IMR-90 (cell line): Measurements from ENCODE around the gene MYO9A. TPM values are rescaled to one million over a fixed set of nuclear protein-coding genes. Genes with fewer than 3 reads are reported as not detected.

Source experiments
- ATAC-seq: fragments of 200-7000 bp; cut with Tn5 transposase; 2 replicates; pipeline ENCODE4 v1.9.1; 2020; ENCODE audit warnings: low read depth, mild to moderate bottlenecking, moderate library complexity
- BruUV-seq: library from RNA; stranded (reverse); fragments of 400-500 nt; replicated peaks from 2 replicates; lab custom pipeline; 2021; lab: Mats Ljungman, UMichigan
- CTCF ChIA-PET: fragments of 300-600 bp; formaldehyde crosslinking; extraction: SDS; loops from one replicate; lab custom pipeline; 2021; ENCODE audit warnings: antibody characterized with exemption; lab: Yijun Ruan, JAX
- POLR2A ChIA-PET: fragments of 300-600 bp; sonication (Branson Sonifier 250); formaldehyde crosslinking; loops from one replicate; lab custom pipeline; 2022; ENCODE audit warnings: antibody characterized with exemption; ENCODE audit not compliant: unreplicated experiment; lab: Charles Lee
- DNase-seq: peaks from one replicate; pipeline ENCODE4 v3.0.0; 2013
- H2AFZ ChIP-seq: replicated peaks from 2 replicates; pipeline ENCODE3; 2013; ENCODE audit warnings: low read length, mild to moderate bottlenecking; ENCODE audit not compliant: poor library complexity
- H2AK5ac ChIP-seq: 2 replicates; pipeline ENCODE4 v1.6.1; 2013; ENCODE audit warnings: low read depth, low read length, inconsistent platforms
- H2AK9ac ChIP-seq: replicated peaks from 2 replicates; pipeline ENCODE3; 2013; ENCODE audit warnings: mild to moderate bottlenecking, low read depth, low read length, moderate library complexity; ENCODE audit not compliant: poor library complexity
- H2BK120ac ChIP-seq: 2 replicates; pipeline ENCODE4 v1.6.1; 2013; ENCODE audit warnings: low read depth, low read length, inconsistent platforms
- H2BK15ac ChIP-seq: 3 replicates; pipeline ENCODE4 v1.6.1; 2013; ENCODE audit warnings: low read depth, low read length, inconsistent platforms
- H2BK20ac ChIP-seq: 2 replicates; pipeline ENCODE4 v1.6.1; 2013; ENCODE audit warnings: low read depth, mild to moderate bottlenecking, inconsistent platforms, low read length, moderate library complexity
- H2BK5ac ChIP-seq: 2 replicates; pipeline ENCODE4 v1.6.1; 2013; ENCODE audit warnings: mild to moderate bottlenecking, low read depth, low read length, inconsistent platforms; ENCODE audit not compliant: poor library complexity, severe bottlenecking
- H3K14ac ChIP-seq: replicated peaks from 2 replicates; pipeline ENCODE4 v1.6.1; 2013; ENCODE audit warnings: low read depth, low read length, inconsistent platforms
- H3K18ac ChIP-seq: 2 replicates; pipeline ENCODE4 v1.6.1; 2013; ENCODE audit warnings: low read depth, low read length, control low read depth
- H3K23ac ChIP-seq: 2 replicates; pipeline ENCODE4 v1.6.1; 2013; ENCODE audit warnings: low read depth, low read length, inconsistent platforms
- H3K27ac ChIP-seq: 2 replicates; pipeline ENCODE4 v1.5.1; 2013; ENCODE audit warnings: mild to moderate bottlenecking, control low read depth, low read length; ENCODE audit not compliant: insufficient read depth
- H3K27me3 ChIP-seq: 2 replicates; pipeline ENCODE4 v1.6.1; 2013; ENCODE audit warnings: low read length; ENCODE audit not compliant: control insufficient read depth, insufficient read depth
- H3K36me3 ChIP-seq: 2 replicates; pipeline ENCODE4 v1.6.1; 2013; ENCODE audit warnings: low read length, mixed read lengths; ENCODE audit not compliant: control insufficient read depth, insufficient read depth
- H3K4ac ChIP-seq: 2 replicates; pipeline ENCODE4 v1.6.1; 2013; ENCODE audit warnings: low read depth, low read length, inconsistent platforms
- H3K4me1 ChIP-seq: 2 replicates; pipeline ENCODE4 v1.6.1; 2013; ENCODE audit warnings: low read length, mixed read lengths; ENCODE audit not compliant: control insufficient read depth, insufficient read depth
- H3K4me2 ChIP-seq: 2 replicates; pipeline ENCODE4 v1.6.1; 2013; ENCODE audit warnings: low read depth, mild to moderate bottlenecking, control low read depth, low read length, moderate library complexity
- H3K4me3 ChIP-seq: 2 replicates; pipeline ENCODE4 v1.5.1; 2013; ENCODE audit warnings: low read depth, mild to moderate bottlenecking, control low read depth, low read length, moderate library complexity; ENCODE audit not compliant: insufficient read depth
- H3K56ac ChIP-seq: 2 replicates; pipeline ENCODE4 v1.6.1; 2013; ENCODE audit warnings: low read length, inconsistent platforms; ENCODE audit not compliant: insufficient read depth; ENCODE audit errors: extremely low read depth
- H3K79me1 ChIP-seq, 2 experiments: 2 replicates each; pipeline ENCODE4 v1.6.1; 2013; ENCODE audit warnings: low read length in 2 of 2, inconsistent platforms in 1 of 2, low read depth in 1 of 2
- H3K9ac ChIP-seq: 2 replicates; pipeline ENCODE4 v1.6.1; 2013; ENCODE audit warnings: low read depth, low read length, control low read depth
- H3K9me1 ChIP-seq: 2 replicates; pipeline ENCODE4 v1.6.1; 2013; ENCODE audit warnings: low read length, inconsistent platforms; ENCODE audit not compliant: insufficient read depth
- H3K9me3 ChIP-seq: 2 replicates; pipeline ENCODE4 v1.6.1; 2013; ENCODE audit warnings: low read length; ENCODE audit not compliant: control insufficient read depth, insufficient read depth
- H4K20me1 ChIP-seq: 2 replicates; pipeline ENCODE4 v1.6.1; 2013; ENCODE audit warnings: low read length, inconsistent platforms; ENCODE audit not compliant: insufficient read depth
- H4K5ac ChIP-seq: 2 replicates; pipeline ENCODE4 v1.6.1; 2013; ENCODE audit warnings: mild to moderate bottlenecking, low read depth, low read length, control low read depth
- H4K8ac ChIP-seq, 2 experiments: 2 replicates each; pipeline ENCODE4 v1.6.1; 2013; ENCODE audit warnings: low read depth in 2 of 2, low read length in 2 of 2, control low read depth in 1 of 2, inconsistent platforms in 1 of 2
- H4K91ac ChIP-seq: 2 replicates; pipeline ENCODE4 v1.6.1; 2013; ENCODE audit warnings: low read depth, low read length, inconsistent platforms; ENCODE audit not compliant: insufficient read depth
- BHLHE40 ChIP-seq: fragments of 150-350 bp; IDR thresholded peaks from 2 replicates; pipeline ENCODE4 v1.6.1; 2016; ENCODE audit warnings: mild to moderate bottlenecking, low read depth, low read length
- CEBPB ChIP-seq: IDR thresholded peaks from 2 replicates; pipeline ENCODE4 v1.6.1; 2012; ENCODE audit warnings: low read depth, low read length, improper control_type of control experiment
- CHD1 ChIP-seq: IDR thresholded peaks from 2 replicates; pipeline ENCODE4 v1.6.1; 2012; ENCODE audit warnings: low read depth, low read length, improper control_type of control experiment
- MAZ ChIP-seq: IDR thresholded peaks from 2 replicates; pipeline ENCODE4 v1.6.1; 2012; ENCODE audit warnings: low read depth, mild to moderate bottlenecking, low read length, improper control_type of control experiment, moderate library complexity, borderline replicate concordance
- NFE2L2 ChIP-seq: fragments of 150-350 bp; IDR thresholded peaks from 2 replicates; pipeline ENCODE4 v1.6.1; 2016; ENCODE audit warnings: low read depth, mild to moderate bottlenecking, low read length
- POLR2A ChIP-seq: IDR thresholded peaks from 2 replicates; pipeline ENCODE4 v1.6.1; 2012; ENCODE audit warnings: mild to moderate bottlenecking, low read depth, low read length
- WGBS, 2 experiments: methylation state at CpG; one replicate each; pipeline versions ENCODE4 v1.1.5 to v1.1.7; 2013; ENCODE audit warnings: missing lambda C conversion rate in 2 of 2; ENCODE audit not compliant: insufficient read length in 1 of 2; ENCODE audit errors: extremely low coverage in 2 of 2; 5-methylcytosine and 5-hydroxymethylcytosine counted together
- dilution Hi-C: fragments of 300-500 bp; cut with HindIII; formaldehyde crosslinking; loops from one replicate; pipeline ENCODE4 v1.14.3; 2018; ENCODE audit warnings: low sequenced_read_pairs; ENCODE audit not compliant: unreplicated experiment
- in situ Hi-C: fragments of 300-500 bp; cut with MboI; formaldehyde crosslinking; loops from 3 replicates; pipeline ENCODE4 v1.14.3; 2019; ENCODE audit warnings: low sequenced_read_pairs, inconsistent platforms, mixed read lengths
- intact Hi-C: fragments of 100-400 bp; cut with micrococcal nuclease; formaldehyde crosslinking; loops from 2 replicates; pipeline ENCODE4 v1.10.0; 2022
- polyA plus RNA-seq, 3 experiments: library from polyadenylated mRNA; depleted of rRNA; stranded (reverse); fragments of >200 nt; gene quantifications; 2 replicates each; pipeline ENCODE4 v1.2.3, GENCODE V29; 2012; ENCODE audit warnings: low replicate concordance in 1 of 3
- total RNA-seq: library from RNA; depleted of rRNA; stranded (reverse); fragments of >200 nt; gene quantifications from 2 replicates; pipeline ENCODE4 v1.2.3, GENCODE V29; 2012
- TF ChIP-seq, protein P1 (sequence below): conservative IDR thresholded peaks from 2 replicates; pipeline ENCODE4 v1.5.1; 2012; ENCODE audit warnings: mild to moderate bottlenecking, low read depth, low read length, improper control_type of control experiment
- TF ChIP-seq, protein P2 (sequence below): fragments of 150-350 bp; IDR thresholded peaks from 2 replicates; pipeline ENCODE4 v1.6.1; 2017; ENCODE audit warnings: mild to moderate bottlenecking, antibody characterized with exemption, low read length, low read depth

Gene MYO9A
- total and polyA plus RNA-seq, 2 of the 4 experiments (the other 2 are of a cell fraction): 6.0 to 49.5 TPM

DNA sequence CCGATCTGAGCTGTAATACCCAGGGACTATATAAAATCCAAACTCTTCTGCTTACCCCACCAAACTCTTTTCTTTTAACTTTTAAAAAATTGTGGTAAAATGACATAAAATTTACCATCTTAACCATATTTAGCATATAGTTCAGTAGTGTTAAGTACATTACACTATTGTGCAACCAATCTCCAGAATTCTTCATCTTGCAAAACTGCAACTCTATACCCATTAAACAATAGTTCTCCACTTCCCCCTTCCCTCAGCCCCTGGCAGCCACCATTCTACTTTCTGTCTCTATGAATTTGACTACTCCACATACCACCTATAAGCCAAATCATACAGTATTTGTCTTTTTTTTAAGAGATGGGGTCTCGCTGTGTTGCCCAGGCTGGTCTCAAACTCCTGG, 39.0 kb upstream of the MYO9A start:
- Histone ChIP-seq H3K27ac (no peak overlapping the region), H2AFZ (no peak overlapping the region), H4K5ac (no peak overlapping the region), H3K56ac (no peak overlapping the region), H2BK120ac (no peak overlapping the region), H3K18ac (no peak overlapping the region), H3K27me3 (no peaks in the 10 kb centered on the region), H2BK20ac (no peak overlapping the region), H2BK5ac (no peak overlapping the region), H3K14ac (no peak overlapping the region), H3K4me1 (peaks cover 8% of the 10 kb centered on the region; the same call in 1 of the 2 replicates), H2AK5ac (no peak overlapping the region), H3K23ac (no peak overlapping the region), H3K9me3 (no peaks in the 10 kb centered on the region), H2BK15ac (no peak overlapping the region), H3K9ac (no peak overlapping the region), H3K4ac (no peak overlapping the region), H3K4me3 (no peak overlapping the region), H3K9me1 (no peaks in the 10 kb centered on the region), H4K91ac (no peak overlapping the region), H3K79me1 (no peaks in the 10 kb centered on the region), H3K4me2 (no peak overlapping the region), H3K36me3 (no peaks in the 10 kb centered on the region), H4K8ac (no peak overlapping the region), H4K20me1 (no peaks in the 10 kb centered on the region), H2AK9ac (no peak overlapping the region)
- WGBS, 2 experiments: no CpG with 5 or more reads among the region's 2 CpGs
- POLR2A ChIA-PET: interaction anchor here (1.0 kb wide), 1 partner anchor 19 kb away, joined by 4 read pairs; no protein-coding TSS in a partner anchor
- in situ Hi-C loops (loop anchor here (5.0 to 10.0 kb wide), 2 partner anchors 410 to 702 kb away; no protein-coding TSS in a partner anchor), dilution Hi-C loops (no loop called here), intact Hi-C loops (loop anchor here (1.0 to 10.0 kb wide), 5 partner anchors 312 to 708 kb away; no protein-coding TSS in a partner anchor)
- TF ChIP-seq POLR2A (no peak), BHLHE40 (no peak), CHD1 (no peak), CEBPB (peak; percentile 40), MAZ (no peak), NFE2L2 (no peak)
- TF ChIP-seq, protein P1, sequence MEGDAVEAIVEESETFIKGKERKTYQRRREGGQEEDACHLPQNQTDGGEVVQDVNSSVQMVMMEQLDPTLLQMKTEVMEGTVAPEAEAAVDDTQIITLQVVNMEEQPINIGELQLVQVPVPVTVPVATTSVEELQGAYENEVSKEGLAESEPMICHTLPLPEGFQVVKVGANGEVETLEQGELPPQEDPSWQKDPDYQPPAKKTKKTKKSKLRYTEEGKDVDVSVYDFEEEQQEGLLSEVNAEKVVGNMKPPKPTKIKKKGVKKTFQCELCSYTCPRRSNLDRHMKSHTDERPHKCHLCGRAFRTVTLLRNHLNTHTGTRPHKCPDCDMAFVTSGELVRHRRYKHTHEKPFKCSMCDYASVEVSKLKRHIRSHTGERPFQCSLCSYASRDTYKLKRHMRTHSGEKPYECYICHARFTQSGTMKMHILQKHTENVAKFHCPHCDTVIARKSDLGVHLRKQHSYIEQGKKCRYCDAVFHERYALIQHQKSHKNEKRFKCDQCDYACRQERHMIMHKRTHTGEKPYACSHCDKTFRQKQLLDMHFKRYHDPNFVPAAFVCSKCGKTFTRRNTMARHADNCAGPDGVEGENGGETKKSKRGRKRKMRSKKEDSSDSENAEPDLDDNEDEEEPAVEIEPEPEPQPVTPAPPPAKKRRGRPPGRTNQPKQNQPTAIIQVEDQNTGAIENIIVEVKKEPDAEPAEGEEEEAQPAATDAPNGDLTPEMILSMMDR: no peak
- TF ChIP-seq, protein P2, sequence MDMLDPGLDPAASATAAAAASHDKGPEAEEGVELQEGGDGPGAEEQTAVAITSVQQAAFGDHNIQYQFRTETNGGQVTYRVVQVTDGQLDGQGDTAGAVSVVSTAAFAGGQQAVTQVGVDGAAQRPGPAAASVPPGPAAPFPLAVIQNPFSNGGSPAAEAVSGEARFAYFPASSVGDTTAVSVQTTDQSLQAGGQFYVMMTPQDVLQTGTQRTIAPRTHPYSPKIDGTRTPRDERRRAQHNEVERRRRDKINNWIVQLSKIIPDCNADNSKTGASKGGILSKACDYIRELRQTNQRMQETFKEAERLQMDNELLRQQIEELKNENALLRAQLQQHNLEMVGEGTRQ: no peak
- no TSS peak for BruUV-seq
- CTCF ChIA-PET: interaction anchor here (0.6 to 1.5 kb wide), 4 partner anchors 21 to 427 kb away, joined by 3 to 7 read pairs (median 4); no protein-coding TSS in a partner anchor
- no peak for ATAC-seq
- DNase-seq: no peak
